Neural cell (in vitro differentiated cells): Measurements from ENCODE around the gene ZNF771. TPM values are rescaled to one million over a fixed set of nuclear protein-coding genes. Genes with fewer than 3 reads are reported as not detected.
A peak's percentile ranks its signal among the peaks of the same experiment; 100 is the strongest.

Experiments
- H2AFZ ChIP-seq: fragments of 200-600, 300-800 bp; sonication (generic), shearing (Covaris generic); 2 replicates; pipeline ENCODE4 v1.6.0; 2014; ENCODE audit warnings: low read depth, mild to moderate bottlenecking, antibody characterized with exemption, low read length, moderate library complexity
- H3F3A ChIP-seq: fragments of 200-600 bp; shearing (Covaris generic); 2 replicates; pipeline ENCODE4 v1.6.1; 2016; ENCODE audit warnings: mild to moderate bottlenecking, moderate library complexity, mixed read lengths, antibody characterized with exemption, low read length; ENCODE audit not compliant: insufficient read depth, poor library complexity, severe bottlenecking
- H3K27ac ChIP-seq: fragments of 200-600, 300-800 bp; sonication (generic), shearing (Covaris generic); 2 replicates; pipeline ENCODE4 v1.5.1; 2014; ENCODE audit warnings: mild to moderate bottlenecking, low read length, moderate library complexity
- H3K27me3 ChIP-seq: fragments of 300-800, 200-600 bp; sonication (generic), shearing (Covaris generic); 2 replicates; pipeline ENCODE4 v1.6.0; 2014; ENCODE audit warnings: mild to moderate bottlenecking, low read depth, low read length, moderate library complexity; ENCODE audit not compliant: insufficient read depth
- H3K36me3 ChIP-seq: fragments of 300-800, 200-600 bp; sonication (generic), shearing (Covaris generic); 2 replicates; pipeline ENCODE4 v1.5.1; 2014; ENCODE audit warnings: mild to moderate bottlenecking, antibody characterized with exemption, low read length, moderate library complexity; ENCODE audit not compliant: insufficient read depth
- H3K4me2 ChIP-seq: fragments of 300-800, 200-600 bp; sonication (generic), shearing (Covaris generic); 2 replicates; pipeline ENCODE4 v1.6.0; 2014; ENCODE audit warnings: mild to moderate bottlenecking, low read length
- H3K4me3 ChIP-seq: fragments of 300-800, 200-600 bp; sonication (generic), shearing (Covaris generic); 2 replicates; pipeline ENCODE4 v1.5.1; 2014; ENCODE audit warnings: mild to moderate bottlenecking, low read length, moderate library complexity
- H3K79me2 ChIP-seq: fragments of 200-600 bp; shearing (Covaris generic); replicated peaks from 2 replicates; pipeline ENCODE4 v1.6.0; 2014; ENCODE audit warnings: mild to moderate bottlenecking, low read length, moderate library complexity; ENCODE audit not compliant: insufficient read depth
- H3K9ac ChIP-seq: fragments of 300-800, 200-600 bp; sonication (generic), shearing (Covaris generic); 2 replicates; pipeline ENCODE4 v1.6.1; 2016; ENCODE audit warnings: mild to moderate bottlenecking, low read length, mixed read lengths
- H3K9me2 ChIP-seq: fragments of 200-600 bp; shearing (Covaris generic); 2 replicates; pipeline ENCODE4 v1.6.1; 2016; ENCODE audit warnings: mild to moderate bottlenecking, low read length, mixed read lengths; ENCODE audit not compliant: insufficient read depth
- H3K9me3 ChIP-seq: fragments of 200-600, 300-800 bp; sonication (generic), shearing (Covaris generic); 2 replicates; pipeline ENCODE4 v1.6.1; 2016; ENCODE audit warnings: mild to moderate bottlenecking, mixed run types, low read length, moderate library complexity, mixed read lengths
- H4K20me1 ChIP-seq: fragments of 200-600 bp; shearing (Covaris generic); 2 replicates; pipeline ENCODE4 v1.6.1; 2016; ENCODE audit warnings: mild to moderate bottlenecking, mixed run types; ENCODE audit not compliant: insufficient read depth
- CTCF ChIP-seq: fragments of 450-650 bp; IDR thresholded peaks from 2 replicates; pipeline ENCODE4 v1.5.1; 2014; ENCODE audit warnings: antibody characterized with exemption, mild to moderate bottlenecking, moderate library complexity; ENCODE audit not compliant: poor library complexity, severe bottlenecking
- EP300 ChIP-seq: fragments of 450-650 bp; conservative IDR thresholded peaks from 2 replicates; pipeline ENCODE4 v1.6.1; 2014; ENCODE audit warnings: antibody characterized with exemption, mild to moderate bottlenecking, moderate library complexity; ENCODE audit not compliant: poor library complexity, severe bottlenecking
- EZH2 ChIP-seq: fragments of 200-600, 300-800 bp; shearing (Covaris generic), sonication (generic); IDR thresholded peaks from 2 replicates; pipeline ENCODE4 v1.6.1; 2014; ENCODE audit warnings: antibody characterized with exemption, low read length, borderline replicate concordance, mild to moderate bottlenecking; ENCODE audit not compliant: insufficient read depth, poor library complexity, severe bottlenecking
- MXI1 ChIP-seq: fragments of 450-650 bp; conservative IDR thresholded peaks from 2 replicates; pipeline ENCODE4 v1.6.1; 2014; ENCODE audit warnings: antibody characterized with exemption, mild to moderate bottlenecking; ENCODE audit not compliant: poor library complexity, severe bottlenecking
- POLR2AphosphoS5 ChIP-seq: IDR thresholded peaks from 2 replicates; pipeline ENCODE4 v1.6.1; 2012
- RAD21 ChIP-seq: fragments of 450-650 bp; conservative IDR thresholded peaks from 2 replicates; pipeline ENCODE4 v1.6.1; 2014; ENCODE audit warnings: antibody characterized with exemption, mild to moderate bottlenecking, moderate library complexity
- REST ChIP-seq: IDR thresholded peaks from 2 replicates; pipeline ENCODE4 v1.6.1; 2012; ENCODE audit warnings: borderline replicate concordance
- SMC3 ChIP-seq: fragments of 450-650 bp; conservative IDR thresholded peaks from 2 replicates; pipeline ENCODE4 v1.6.1; 2014; ENCODE audit warnings: antibody characterized with exemption, mild to moderate bottlenecking, moderate library complexity; ENCODE audit not compliant: poor library complexity
- TAF1 ChIP-seq: IDR thresholded peaks from 2 replicates; pipeline ENCODE4 v1.6.1; 2012; ENCODE audit warnings: low read depth
- polyA plus RNA-seq: library from polyadenylated mRNA; depleted of rRNA; stranded (reverse); fragments of >200 nt; gene quantifications from 2 replicates; pipeline ENCODE4 v1.2.3, GENCODE V29; 2014

ZNF771 gene
- polyA plus RNA-seq, 1 donor from 2014 or later, result 11.7 TPM

- H3F3A ChIP-seq, result no peaks in the 10 kb centered on the region
- no peaks in the 10 kb centered on the region for H4K20me1 ChIP-seq
- peak overlapping the region; percentile 71 for H3K4me3 ChIP-seq
- H3K9me2 ChIP-seq, result no peaks in the 10 kb centered on the region
- TF ChIP-seq MXI1 (no peak), RAD21 (no peak)
- H3K4me2 ChIP-seq, result no peak overlapping the region
- no peak overlapping the region for H2AFZ ChIP-seq
- H3K9me3 ChIP-seq, result no peaks in the 10 kb centered on the region
- no peaks in the 10 kb centered on the region for H3K36me3 ChIP-seq
- peak overlapping the region; percentile 68 for H3K9ac ChIP-seq
- no peak overlapping the region for H3K27ac ChIP-seq
- H3K79me2 ChIP-seq, result peaks cover 5% of the 10 kb centered on the region
- no peaks in the 10 kb centered on the region for H3K27me3 ChIP-seq
These were observed 563 bp downstream of the ZNF771 start for GRCh38 chr16:30407804-30408534.

GRCh38 chr16:30409125-30410060 is 2.0 kb downstream of the ZNF771 start:
- H3F3A ChIP-seq, result no peaks in the 10 kb centered on the region
- no peaks in the 10 kb centered on the region for H3K9me2 ChIP-seq
- H3K9ac ChIP-seq, result no peak overlapping the region
- no peaks in the 10 kb centered on the region for H3K36me3 ChIP-seq
- no peaks in the 10 kb centered on the region for H4K20me1 ChIP-seq
- no peak overlapping the region for H2AFZ ChIP-seq
- no peak overlapping the region for H3K27ac ChIP-seq
- H3K4me3 ChIP-seq, result no peak overlapping the region
- TF ChIP-seq EZH2, result no peak
- peak; percentile 81 for TF ChIP-seq SMC3
- TF ChIP-seq EP300, result no peak
- TF ChIP-seq TAF1, result no peak
- no peak for TF ChIP-seq REST
- peak; percentile 87 for TF ChIP-seq RAD21
- peak; percentile 32 for TF ChIP-seq MXI1
- peak; percentile 92 for TF ChIP-seq CTCF
- no peak for TF ChIP-seq POLR2AphosphoS5
- H3K79me2 ChIP-seq, result peaks cover 5% of the 10 kb centered on the region
- no peaks in the 10 kb centered on the region for H3K9me3 ChIP-seq
- no peaks in the 10 kb centered on the region for H3K27me3 ChIP-seq
- H3K4me2 ChIP-seq, result no peak overlapping the region
